SK-N-MC (cell line): ENCODE data around the gene TMEM270.
"Not testable (repeated sequence)": the region's sequence is repeated elsewhere in the genome, so short reads cannot be mapped to it uniquely, and the experiment has no call there.

Source experiments
- DNase-seq: peaks from one replicate; pipeline ENCODE4 v3.0.0-alpha.2; 2011; ENCODE audit warnings: low read depth, low spot score
- H3K27ac ChIP-seq: fragments of 200-600 bp; sonication (generic); 2 replicates; pipeline ENCODE4 v1.5.1; 2016; ENCODE audit warnings: mixed run types
- H3K36me3 ChIP-seq: fragments of 200-600 bp; sonication (generic); 2 replicates; pipeline ENCODE4 v1.6.1; 2017; ENCODE audit warnings: antibody characterized with exemption, low read length, mixed read lengths; ENCODE audit not compliant: insufficient read depth
- H3K4me3 ChIP-seq: fragments of 200-600 bp; sonication (generic); 2 replicates; pipeline ENCODE4 v1.5.1; 2016
- H3K9ac ChIP-seq: fragments of 200-600 bp; sonication (generic); 2 replicates; pipeline ENCODE4 v1.8.0; 2017; ENCODE audit warnings: mixed run types, mixed read lengths; ENCODE audit not compliant: insufficient read length
- H3K9me3 ChIP-seq: fragments of 200-600 bp; sonication (generic); 2 replicates; pipeline ENCODE4 v1.6.1; 2017; ENCODE audit warnings: low read depth, mild to moderate bottlenecking, antibody characterized with exemption, low read length, moderate library complexity, mixed read lengths
- EZH2 ChIP-seq: fragments of 200-600 bp; sonication (generic); IDR thresholded peaks from one replicate; pipeline ENCODE4 v1.6.1; 2017; ENCODE audit warnings: antibody characterized with exemption
- FOXP2 ChIP-seq: optimal IDR thresholded peaks from 2 replicates; pipeline ENCODE3; 2011; ENCODE audit warnings: mild to moderate bottlenecking, moderate library complexity; ENCODE audit not compliant: insufficient read depth; ENCODE audit errors: extremely low read length, control extremely low read depth
- POLR2AphosphoS5 ChIP-seq: IDR thresholded peaks from 2 replicates; pipeline ENCODE4 v1.6.1; 2012; ENCODE audit warnings: mild to moderate bottlenecking, low read depth, low read length, borderline replicate concordance

Gene TMEM270

DNA sequence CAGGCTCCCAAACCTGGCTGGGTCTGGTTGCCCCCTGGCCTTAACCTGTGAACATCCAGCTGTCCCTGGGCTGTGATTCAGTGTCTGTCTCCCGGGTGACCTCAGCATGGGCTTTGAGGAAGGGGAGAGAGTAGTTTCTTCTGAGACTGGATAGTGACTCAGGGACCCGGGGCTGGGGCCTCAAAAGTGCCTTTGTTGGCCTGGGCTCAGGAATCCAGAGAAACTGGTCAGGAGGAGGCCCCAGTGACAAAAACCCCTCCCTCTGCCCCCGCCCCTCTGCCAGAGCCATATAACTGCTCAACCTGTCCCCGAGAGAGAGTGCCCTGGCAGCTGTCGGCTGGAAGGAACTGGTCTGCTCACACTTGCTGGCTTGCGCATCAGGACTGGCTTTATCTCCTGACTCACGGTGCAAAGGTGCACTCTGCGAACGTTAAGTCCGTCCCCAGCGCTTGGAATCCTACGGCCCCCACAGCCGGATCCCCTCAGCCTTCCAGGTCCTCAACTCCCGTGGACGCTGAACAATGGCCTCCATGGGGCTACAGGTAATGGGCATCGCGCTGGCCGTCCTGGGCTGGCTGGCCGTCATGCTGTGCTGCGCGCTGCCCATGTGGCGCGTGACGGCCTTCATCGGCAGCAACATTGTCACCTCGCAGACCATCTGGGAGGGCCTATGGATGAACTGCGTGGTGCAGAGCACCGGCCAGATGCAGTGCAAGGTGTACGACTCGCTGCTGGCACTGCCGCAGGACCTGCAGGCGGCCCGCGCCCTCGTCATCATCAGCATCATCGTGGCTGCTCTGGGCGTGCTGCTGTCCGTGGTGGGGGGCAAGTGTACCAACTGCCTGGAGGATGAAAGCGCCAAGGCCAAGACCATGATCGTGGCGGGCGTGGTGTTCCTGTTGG is 30.0 kb upstream of the TMEM270 start, which contains the start of gene CLDN4:
TSS of gene CLDN4 (plus strand) at position 316 of the 903 bp plus-strand sequence. CDS start at position 522, 206 bp downstream.
- Histone ChIP-seq H3K36me3 (no peaks in the 10 kb centered on the region), H3K27ac (no peak within 1 kb of the TSS), H3K4me3 (no peak within 1 kb of the TSS), H3K9ac (no peak within 1 kb of the TSS), H3K9me3 (no peaks in the 10 kb centered on the region)
- no peak for DNase-seq
- TF ChIP-seq EZH2 (no peak), POLR2AphosphoS5 (no peak), FOXP2 (no peak)

GRCh38 chr7:73831584-73831833 is 29.4 kb upstream of the TMEM270 start:
- no peak overlapping the region for H3K9ac ChIP-seq
- no peak for DNase-seq
- H3K27ac ChIP-seq: no peak overlapping the region
- no peak overlapping the region for H3K4me3 ChIP-seq
- TF ChIP-seq POLR2AphosphoS5 (no peak), EZH2 (no peak), FOXP2 (no peak)
- no peaks in the 10 kb centered on the region for H3K36me3 ChIP-seq
- H3K9me3 ChIP-seq: no peaks in the 10 kb centered on the region

DNA sequence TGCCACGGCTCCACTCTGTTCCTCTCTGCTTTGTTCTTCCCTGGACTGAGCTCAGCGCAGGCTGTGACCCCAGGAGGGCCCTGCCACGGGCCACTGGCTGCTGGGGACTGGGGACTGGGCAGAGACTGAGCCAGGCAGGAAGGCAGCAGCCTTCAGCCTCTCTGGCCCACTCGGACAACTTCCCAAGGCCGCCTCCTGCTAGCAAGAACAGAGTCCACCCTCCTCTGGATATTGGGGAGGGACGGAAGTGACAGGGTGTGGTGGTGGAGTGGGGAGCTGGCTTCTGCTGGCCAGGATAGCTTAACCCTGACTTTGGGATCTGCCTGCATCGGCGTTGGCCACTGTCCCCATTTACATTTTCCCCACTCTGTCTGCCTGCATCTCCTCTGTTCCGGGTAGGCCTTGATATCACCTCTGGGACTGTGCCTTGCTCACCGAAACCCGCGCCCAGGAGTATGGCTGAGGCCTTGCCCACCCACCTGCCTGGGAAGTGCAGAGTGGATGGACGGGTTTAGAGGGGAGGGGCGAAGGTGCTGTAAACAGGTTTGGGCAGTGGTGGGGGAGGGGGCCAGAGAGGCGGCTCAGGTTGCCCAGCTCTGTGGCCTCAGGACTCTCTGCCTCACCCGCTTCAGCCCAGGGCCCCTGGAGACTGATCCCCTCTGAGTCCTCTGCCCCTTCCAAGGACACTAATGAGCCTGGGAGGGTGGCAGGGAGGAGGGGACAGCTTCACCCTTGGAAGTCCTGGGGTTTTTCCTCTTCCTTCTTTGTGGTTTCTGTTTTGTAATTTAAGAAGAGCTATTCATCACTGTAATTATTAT is 28.9 kb upstream of the TMEM270 start:
- Histone ChIP-seq H3K36me3 (no peaks in the 10 kb centered on the region), H3K4me3 (no peak overlapping the region), H3K9me3 (no peaks in the 10 kb centered on the region), H3K27ac (no peak overlapping the region), H3K9ac (no peak overlapping the region)
- no peak for DNase-seq
- TF ChIP-seq EZH2: no peak
- no peak for TF ChIP-seq FOXP2
- no peak for TF ChIP-seq POLR2AphosphoS5

- H3K9ac ChIP-seq: no peak overlapping the region
Measured at GRCh38 chr7:73832806-73833205, 28.2 kb upstream of the TMEM270 start.

GRCh38 chr7:73833251-73833919 is 27.6 kb upstream of the TMEM270 start:
- TF ChIP-seq POLR2AphosphoS5: no peak
- TF ChIP-seq FOXP2: no peak
- no peak for TF ChIP-seq EZH2
- DNase-seq: no peak
- Histone ChIP-seq H3K36me3 (no peaks in the 10 kb centered on the region), H3K9me3 (no peaks in the 10 kb centered on the region), H3K27ac (no peak overlapping the region), H3K4me3 (no peak overlapping the region), H3K9ac (no peak overlapping the region)

More at GRCh38 chr7:73832806-73833205, 28.2 kb upstream of the TMEM270 start:
- H3K9me3 ChIP-seq: no peaks in the 10 kb centered on the region
- H3K4me3 ChIP-seq: no peak overlapping the region
- H3K36me3 ChIP-seq: no peaks in the 10 kb centered on the region
- no peak overlapping the region for H3K27ac ChIP-seq
- no peak for DNase-seq
- TF ChIP-seq POLR2AphosphoS5 (no peak), EZH2 (no peak), FOXP2 (no peak)

DNA sequence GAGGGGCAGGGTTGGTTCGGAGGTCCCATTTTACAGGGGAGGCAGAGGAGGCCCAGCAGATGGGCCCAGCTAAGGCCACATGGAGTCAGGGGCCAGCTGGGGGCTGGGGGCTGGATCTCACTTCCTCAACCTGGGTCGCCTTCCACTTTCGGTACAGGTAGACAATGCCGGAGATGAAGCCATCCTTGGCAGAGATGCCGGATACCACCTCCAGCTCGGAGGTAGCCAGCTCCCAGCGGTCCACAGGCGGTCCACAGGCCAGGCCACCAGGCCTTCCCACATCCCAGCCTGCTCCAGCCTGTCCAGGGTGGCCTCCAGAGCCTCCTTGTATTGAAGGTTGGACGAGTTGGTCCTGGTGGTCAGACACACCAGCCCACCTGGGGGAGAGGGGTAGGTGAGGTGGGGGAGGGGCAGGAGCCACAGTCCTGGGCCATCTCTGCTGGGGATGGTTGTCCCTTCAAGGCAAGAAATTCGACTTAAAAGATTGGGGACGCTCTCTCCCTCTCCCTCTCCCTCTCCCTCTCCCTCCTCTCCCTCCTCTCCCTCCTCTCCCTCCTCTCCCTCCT is 26.2 kb upstream of the TMEM270 start:
- no peaks in the 10 kb centered on the region for H3K9me3 ChIP-seq
- H3K36me3 ChIP-seq: no peaks in the 10 kb centered on the region
- H3K9ac ChIP-seq: no peak overlapping the region
- TF ChIP-seq EZH2: no peak
- TF ChIP-seq FOXP2: no peak
- TF ChIP-seq POLR2AphosphoS5: no peak
- DNase-seq: no peak
- no peak overlapping the region for H3K4me3 ChIP-seq
- H3K27ac ChIP-seq: no peak overlapping the region

DNA sequence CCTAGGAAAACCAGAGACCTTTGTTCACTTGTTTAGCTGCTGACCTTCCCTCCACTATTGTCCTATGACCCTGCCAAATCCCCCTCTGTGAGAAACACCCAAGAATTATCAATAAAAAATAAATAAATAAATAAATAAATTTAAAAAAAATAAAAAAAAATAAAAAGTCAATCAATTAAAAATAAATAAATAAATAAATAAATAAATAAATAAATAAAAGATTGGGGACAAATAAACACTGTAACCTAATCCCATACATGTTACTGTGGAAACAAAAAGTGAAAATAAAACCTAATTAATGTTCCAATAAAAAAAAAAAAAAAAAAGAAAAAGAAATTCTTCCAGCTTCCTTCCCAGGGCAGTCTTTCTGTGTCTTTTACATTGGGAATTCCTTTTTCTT is 23.8 kb upstream of the TMEM270 start:
- H3K27ac ChIP-seq, DNase-seq, H3K9me3 ChIP-seq, H3K9ac ChIP-seq, H3K4me3 ChIP-seq, H3K36me3 ChIP-seq: not testable (repeated sequence)

- no peak for DNase-seq
- Histone ChIP-seq H3K36me3 (no peaks in the 10 kb centered on the region), H3K9me3 (no peaks in the 10 kb centered on the region), H3K4me3 (no peak overlapping the region), H3K9ac (no peak overlapping the region), H3K27ac (no peak overlapping the region)
- no peak for TF ChIP-seq POLR2AphosphoS5
- no peak for TF ChIP-seq EZH2
- no peak for TF ChIP-seq FOXP2
Measured at GRCh38 chr7:73838642-73839041, 22.3 kb upstream of the TMEM270 start.
